Effector CD4-positive, alpha-beta T cell (primary cell): ENCODE measurements around the gene UBE3C.
"Not testable (repeated sequence)": the region's sequence is repeated elsewhere in the genome, so short reads cannot be mapped to it uniquely, and the experiment has no call there.

ENCODE experiments used
- DNase-seq: peaks from one replicate; pipeline ENCODE4 v3.0.0-alpha.2; 2020

Gene UBE3C

DNA sequence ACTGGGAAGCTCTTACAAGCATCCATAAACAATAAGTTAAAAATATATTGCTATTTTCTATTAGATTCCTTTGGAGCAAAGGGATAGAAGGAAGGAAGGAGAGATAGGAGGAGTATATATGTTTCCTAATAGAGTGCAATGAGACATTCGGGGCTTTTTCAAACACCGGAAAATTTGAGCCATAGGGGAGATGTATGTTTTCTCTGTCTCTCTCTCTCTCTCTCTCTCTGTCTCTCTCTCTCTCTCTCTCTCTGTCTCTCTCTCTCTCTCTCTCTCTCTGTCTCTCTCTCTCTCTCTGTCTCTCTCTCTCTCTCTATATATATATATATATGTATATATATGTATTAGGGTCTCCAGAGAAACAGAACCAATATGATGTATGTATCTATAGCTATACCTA lies 7.9 kb upstream of the UBE3C start:
- DNase-seq = not testable (repeated sequence)

DNA sequence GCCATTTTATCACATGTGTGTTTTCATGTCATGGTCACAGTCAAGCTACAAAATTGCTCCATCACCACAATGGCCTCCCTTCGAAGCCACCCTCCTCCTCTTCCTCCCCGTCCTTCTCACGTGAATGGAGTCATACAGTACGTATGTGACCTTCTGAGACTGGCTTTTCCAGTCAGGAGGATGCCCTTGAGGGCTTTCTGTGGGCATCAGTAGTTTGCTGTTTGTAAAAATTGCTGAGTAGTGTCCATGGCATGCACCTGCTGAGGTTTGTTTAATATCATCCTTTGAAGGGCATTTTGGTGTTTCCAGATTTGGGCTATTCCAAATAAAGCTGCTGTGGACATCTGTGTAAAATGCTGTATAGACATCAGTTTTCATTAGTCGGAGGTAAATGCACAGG lies 5.9 kb upstream of the UBE3C start:
- no peak for DNase-seq

DNA sequence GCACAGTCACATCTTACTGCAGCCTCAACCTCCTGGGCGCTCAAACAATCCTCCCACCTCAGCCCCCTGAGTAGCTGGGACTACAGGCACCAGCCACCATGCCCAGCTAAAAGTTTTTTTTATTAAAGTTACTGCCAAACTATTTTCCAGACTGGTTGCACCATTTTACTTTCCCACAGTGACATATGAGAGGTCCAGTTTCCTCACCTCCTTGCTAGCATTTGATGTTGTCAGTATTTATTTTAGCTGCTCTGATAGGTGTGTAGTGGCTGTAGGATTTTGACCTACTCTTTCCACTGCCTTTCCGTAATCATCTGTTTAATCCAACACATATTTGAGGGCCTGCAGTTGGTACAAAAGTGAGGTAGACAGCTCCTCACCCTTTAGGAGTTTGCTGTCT lies 5.4 kb upstream of the UBE3C start:
- DNase-seq = no peak

GRCh38 chr7:157136372-157136771 lies 2.4 kb upstream of the UBE3C start:
- no peak for DNase-seq

DNA sequence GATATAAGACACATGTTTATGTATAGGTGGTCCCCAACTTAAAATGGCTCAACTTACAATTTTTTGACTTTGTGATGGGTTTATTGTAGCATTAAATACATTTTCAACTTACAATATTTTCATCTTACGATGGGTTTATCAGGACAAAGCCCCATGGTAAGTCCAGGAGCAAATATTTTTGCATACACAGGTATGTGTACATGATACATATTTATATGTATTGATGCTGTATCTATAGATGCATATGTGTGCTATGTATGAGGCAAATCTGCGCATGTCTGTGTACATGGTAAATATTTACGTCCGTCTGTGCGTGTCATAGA lies 664 bp upstream of the UBE3C start:
- no peak for DNase-seq

DNA sequence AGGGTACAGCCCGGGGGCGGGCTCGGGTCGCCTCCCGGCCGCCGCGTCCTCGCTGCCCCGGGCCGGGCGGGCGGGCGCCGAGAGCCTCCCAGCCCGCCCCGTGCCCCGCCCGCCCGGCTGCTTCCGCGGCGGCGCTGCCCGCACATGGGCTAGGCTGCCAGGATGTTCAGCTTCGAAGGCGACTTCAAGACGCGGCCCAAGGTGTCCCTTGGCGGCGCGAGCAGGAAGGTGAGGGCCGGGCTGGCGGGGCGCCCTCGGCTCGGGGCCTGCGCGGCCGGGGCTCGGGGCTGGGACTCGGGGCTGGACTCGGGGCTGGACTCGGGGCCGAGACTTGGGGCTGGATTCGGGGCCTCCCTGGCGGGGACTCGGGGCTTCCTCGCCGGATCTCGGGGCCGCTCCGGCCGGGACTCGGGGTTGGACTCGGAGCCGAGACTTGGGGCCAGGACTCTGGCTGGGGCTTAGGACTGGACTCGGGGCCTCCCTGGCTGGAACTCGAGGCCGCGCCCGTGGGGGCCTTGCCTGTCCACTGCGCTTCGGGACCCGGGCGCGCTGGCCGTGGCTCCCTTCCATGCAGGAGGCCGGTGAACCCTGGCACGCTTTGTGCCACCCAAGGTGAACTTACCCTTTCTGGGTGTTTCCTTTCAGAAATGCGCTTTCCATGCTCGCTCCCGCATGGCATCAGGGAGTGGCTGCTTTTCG lies 534 bp downstream of the UBE3C start:
- peak; percentile 58 for DNase-seq

DNA sequence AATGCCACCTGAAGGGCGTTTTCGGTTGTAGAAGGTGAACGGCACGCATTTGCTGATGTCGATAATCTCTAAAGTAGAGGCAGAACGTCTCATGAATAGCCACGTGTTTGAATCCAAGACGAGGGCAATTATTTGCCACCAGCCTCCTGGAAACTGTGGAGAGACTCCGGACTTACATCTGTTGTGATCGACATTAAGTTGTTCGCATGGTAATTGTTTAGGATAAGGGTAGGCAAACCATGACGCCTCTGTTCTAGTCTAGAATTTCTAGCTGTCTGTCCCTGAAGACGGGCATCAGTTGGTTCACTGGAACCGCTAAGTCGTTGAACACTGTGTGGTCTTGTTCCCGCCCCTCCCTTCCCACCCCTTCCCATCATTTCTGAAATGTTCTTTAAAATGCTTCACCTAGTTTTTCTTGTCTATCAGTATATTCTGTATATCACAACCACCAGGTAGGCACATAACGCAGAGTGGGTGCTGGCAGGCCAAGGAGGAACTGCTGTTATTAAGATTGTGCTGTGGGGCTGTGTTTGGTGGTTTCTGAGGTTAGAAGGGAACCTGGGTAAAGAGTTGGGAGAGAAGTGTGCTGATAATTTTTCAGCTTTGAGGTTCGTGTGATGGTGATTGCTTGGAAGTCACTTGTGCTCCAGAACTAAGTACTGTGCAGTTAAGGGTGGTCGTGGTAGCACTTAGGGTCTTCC lies 1.2 kb downstream of the UBE3C start:
- DNase-seq = no peak

DNA sequence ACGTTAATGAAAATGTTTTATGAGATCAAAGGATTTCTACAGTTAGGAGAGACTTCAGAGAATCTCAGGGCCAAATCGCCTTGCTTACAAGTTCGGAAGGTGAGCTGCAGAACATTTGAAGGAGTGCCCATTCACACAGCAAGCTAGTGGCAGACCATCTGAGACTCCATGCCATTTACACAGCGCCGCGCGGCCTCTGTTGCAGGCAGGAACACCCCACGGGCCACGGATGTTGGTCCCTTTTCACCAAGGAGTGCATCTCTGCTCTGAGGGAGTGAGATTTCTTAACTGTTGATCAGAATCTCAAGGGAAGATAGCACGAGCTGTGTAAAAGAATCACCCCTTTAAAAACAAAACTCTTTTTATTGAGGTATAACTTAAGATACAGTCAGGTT lies 1.8 kb downstream of the UBE3C start:
- no peak for DNase-seq

- DNase-seq = no peak
These were observed 2.9 kb downstream of the UBE3C start for GRCh38 chr7:157141525-157142060.

DNA sequence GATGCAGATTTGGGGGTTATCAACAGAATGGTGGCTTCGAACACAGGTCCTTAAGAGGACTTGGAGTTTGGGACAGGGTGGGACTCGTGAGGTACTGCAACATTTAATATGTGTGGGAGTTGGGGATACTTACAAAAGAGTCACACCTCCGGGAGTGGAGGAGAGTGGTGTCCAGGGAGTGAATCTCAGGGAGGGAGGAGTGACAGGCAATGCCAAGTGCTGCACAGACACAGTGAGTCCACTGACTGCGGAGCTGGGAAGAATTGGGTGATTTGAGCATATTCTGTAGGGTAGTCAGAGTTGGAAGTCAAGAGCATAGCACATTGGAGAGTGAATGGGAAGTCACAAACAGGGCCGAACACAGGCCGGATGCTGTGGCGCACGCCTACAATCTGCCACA lies 5.1 kb downstream of the UBE3C start:
- no peak for DNase-seq

GRCh38 chr7:157149317-157149716 lies 10.6 kb downstream of the UBE3C start:
- no peak for DNase-seq

DNA sequence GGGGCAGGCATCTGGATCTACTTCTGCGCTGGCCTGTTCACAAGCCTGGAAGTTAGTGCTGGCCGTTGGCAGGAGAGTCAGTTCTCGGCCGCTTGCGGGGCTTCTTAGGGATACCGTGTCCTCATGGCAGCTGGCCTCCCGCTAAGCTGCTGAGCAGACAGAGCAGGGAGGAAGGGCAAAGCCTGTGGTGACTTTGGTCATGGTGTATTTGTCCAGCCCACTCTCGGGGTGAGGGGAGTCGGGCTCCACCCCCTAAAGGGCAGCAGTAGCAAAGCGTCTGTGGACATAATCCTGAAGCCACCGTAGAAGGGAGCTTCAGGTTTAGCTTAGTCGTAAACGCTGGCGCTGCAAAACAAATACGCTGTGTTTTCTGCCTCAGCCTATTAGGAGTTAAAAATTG lies 12.2 kb downstream of the UBE3C start:
- no peak for DNase-seq

- no peak for DNase-seq
These were observed 13.1 kb downstream of the UBE3C start for GRCh38 chr7:157151626-157152339.

- DNase-seq = no peak
These were observed 13.7 kb downstream of the UBE3C start for GRCh38 chr7:157152391-157152937.

GRCh38 chr7:157153260-157153659 lies 14.5 kb downstream of the UBE3C start:
- no peak for DNase-seq

DNA sequence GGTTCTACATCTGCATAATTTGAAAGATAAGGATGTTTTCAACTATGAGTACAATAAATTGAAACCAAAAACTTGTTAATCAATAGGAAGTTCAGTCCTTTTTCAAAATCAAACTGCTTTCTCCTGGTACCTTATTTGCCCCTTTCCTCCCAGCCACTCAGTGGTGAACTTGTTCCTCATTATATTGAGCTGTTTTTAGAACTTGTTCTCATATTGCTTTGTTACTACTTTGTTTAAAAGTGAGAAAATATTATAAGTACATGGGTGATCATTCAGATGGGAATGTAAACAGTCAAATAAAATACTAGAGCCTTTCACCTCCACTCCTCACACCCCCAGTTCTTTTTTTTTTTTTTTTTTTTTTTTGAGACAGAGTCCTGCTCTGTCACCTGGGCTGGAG lies 17.2 kb downstream of the UBE3C start:
- DNase-seq = no peak

- no peak for DNase-seq
These were observed 19.7 kb downstream of the UBE3C start for GRCh38 chr7:157158400-157158799.

- not testable (repeated sequence) for DNase-seq
These were observed 20.8 kb downstream of the UBE3C start for GRCh38 chr7:157159537-157159936.

DNA sequence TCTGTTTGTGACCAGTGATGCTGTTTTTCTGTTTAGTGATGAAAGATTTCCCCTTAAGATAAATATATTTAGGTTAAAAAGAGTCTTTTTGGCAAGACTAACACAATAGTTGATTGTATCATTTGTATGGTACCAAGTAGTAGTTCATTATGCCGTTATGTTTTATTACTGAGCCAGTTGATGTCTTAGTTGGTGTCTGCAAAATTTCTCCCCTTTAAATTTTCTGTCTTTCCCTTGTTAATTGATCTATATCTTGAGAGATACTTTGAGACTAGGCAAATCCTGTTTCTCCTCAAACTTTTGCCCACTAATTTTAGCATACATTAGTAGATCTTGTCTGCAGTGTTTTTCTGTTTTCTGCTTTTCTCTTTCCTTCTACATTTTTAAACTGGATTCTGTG lies 21.7 kb downstream of the UBE3C start:
- DNase-seq = no peak

GRCh38 chr7:157165987-157166386 lies 27.3 kb downstream of the UBE3C start:
- DNase-seq = no peak

DNA sequence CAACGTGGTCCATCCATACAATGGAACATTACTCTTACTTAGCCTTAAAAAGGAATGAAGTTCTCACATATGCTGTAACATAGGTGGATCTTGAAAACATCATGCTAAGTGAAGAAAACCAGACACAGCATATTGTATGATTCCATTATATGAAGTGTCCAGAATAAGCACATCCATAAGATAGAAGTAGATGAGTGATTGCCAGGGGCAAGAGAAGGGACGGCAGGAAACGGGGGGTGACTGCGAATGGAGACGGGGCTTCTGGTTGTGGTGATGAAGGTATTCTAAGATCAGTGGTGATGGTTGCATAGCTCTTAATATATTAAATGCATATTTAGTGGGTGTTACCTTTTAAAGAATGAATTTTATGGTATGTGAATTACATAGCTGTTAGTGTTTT lies 29.8 kb downstream of the UBE3C start:
- DNase-seq = no peak

DNA sequence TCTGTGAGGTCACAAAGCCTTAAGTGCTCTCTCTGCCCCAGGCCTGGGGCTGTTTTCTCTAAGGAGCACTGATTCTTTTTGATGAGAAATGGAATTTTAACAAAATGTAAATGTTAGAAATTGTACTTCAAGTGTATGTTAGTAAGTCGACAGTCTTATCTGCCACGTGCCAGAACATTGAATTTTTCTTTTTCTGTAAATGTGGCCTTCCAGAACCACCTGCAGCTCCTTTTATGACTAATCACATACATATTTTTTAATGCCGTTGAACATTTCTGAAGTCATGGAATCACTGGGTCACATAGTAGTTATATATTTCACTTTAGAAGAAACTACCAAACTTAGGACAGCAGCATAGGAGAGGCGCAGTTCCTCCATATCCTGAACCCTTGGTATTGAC lies 38.0 kb downstream of the UBE3C start:
- no peak for DNase-seq

DNA sequence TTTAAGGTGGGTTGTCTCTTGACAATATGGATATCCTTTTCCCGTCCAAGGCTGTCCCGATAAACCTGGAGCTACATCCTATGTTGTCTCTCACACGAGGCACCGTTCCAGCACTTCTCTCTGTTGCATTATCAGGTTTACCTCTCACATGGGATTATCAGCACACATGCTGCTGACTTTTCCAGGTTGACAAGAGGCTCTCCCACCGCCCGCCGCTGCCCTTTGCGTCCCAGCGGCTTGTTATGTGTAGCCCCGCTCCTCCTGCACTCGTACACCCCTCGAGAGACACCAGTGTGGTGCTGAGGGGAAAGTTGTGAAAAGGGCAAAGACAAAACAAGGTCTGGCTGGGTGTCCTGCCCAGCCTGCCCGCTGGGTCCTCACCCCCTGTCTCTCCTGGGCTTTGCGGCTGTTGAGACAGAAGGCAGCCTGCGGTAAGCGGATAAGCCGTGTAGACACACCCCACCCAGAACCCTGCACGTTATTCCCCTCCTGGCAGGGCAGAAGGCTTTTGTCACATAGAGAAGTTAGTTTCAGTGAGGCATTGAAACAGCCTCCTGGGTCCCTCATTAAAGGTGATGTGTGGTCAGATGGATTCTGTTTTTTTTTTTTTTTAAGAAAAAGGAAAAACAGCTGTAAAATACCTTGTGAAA lies 38.7 kb downstream of the UBE3C start:
- DNase-seq = no peak
